NK-92 (cell line): ENCODE measurements around the gene CCDC158.
"Not testable (repeated sequence)": the region's sequence is repeated elsewhere in the genome, so short reads cannot be mapped to it uniquely, and the experiment has no call there.

Source experiments
- DNase-seq: peaks from one replicate; lab custom pipeline; 2025; ENCODE audit not compliant: unreplicated experiment; lab: John Stamatoyannopoulos, UW

Gene CCDC158

GRCh38 chr4:76420762-76421581, at the start of gene CCDC158:
TSS of gene CCDC158 (minus strand) at chr4:76421141. CDS start at chr4:76403207, 17,934 bp downstream.
- no peak for DNase-seq

DNA sequence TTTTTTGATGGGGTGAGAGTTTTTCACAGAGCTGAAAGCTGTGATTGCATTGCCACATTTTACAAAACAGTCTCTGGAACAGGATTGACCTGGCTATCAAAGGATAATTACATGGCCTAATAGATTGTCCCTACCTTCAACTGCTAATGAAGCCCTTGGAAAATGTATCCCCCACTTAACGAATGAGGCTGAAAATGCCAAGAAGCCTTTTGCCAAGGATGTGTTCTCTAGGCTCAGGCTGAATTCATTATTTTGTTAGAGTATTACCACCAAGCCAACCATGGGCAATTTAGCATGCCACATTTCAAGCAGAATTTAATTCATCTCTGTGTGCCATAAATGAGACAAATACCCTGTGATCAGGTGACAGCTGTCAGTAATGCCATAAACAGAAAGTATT, 49.6 kb upstream of the CCDC158 start:
- no peak for DNase-seq

DNA sequence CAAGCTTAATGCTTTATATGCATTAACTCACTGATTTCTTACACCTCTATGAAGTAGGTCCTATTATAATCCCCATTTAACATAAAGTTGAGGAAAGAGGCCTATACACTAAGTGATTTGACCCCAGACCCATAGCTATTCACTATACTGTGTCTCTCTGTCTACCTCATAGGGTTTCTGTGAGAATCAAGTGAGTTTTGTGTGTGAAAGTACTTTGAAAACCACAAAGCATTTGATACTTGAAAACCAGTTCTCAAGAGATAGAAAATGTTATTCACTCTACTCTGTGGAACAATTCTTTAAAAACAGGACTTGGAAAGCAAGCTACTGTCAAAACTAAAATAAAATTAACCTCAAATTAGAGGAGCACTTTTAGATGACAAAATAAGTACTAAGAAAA, 49.1 kb upstream of the CCDC158 start:
- DNase-seq: no peak

GRCh38 chr4:76463568-76463967, 42.6 kb upstream of the CCDC158 start:
- DNase-seq: no peak

DNA sequence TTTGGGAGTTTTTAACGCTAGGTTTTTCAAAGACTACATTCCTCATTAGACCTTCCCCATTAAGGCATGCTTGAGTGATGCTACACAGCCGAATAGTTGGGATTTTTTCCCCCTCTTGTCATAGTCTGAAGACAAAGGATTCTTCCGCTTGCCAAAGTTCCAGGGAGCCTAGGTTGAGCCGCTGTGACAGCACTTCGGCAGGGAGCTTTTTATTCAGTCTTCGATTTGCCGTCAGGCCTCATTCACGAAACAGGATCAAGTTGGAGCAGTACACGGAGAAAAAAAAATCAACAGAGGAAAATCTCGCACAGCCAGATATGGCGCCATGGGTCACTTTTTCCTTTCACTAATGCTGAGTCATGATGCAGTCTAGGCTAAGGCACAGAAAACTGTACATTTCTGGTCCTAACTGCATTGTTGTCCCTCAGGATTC, 38.4 kb upstream of the CCDC158 start:
- DNase-seq: no peak

DNA sequence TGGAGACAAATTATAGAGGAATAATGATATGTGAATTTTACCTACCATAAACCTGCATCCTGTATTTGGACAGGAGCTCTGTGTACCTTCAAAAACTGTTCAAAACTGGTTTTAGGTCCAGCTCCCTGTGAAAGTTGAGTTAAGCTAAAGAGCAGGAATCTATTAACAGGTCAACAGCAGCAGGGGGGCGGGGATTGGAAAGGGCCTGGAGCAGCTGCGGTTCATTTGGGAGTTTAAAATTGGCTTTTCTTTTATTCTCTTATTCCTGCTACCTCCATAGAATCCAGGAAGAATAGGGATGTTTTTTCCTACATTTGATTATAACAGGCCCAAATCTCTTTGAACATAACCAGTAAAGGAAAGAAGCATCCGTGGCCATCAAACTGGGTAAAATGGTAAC, 37.9 kb upstream of the CCDC158 start:
- no peak for DNase-seq

- no peak for DNase-seq
These were observed 37.4 kb upstream of the CCDC158 start for GRCh38 chr4:76458297-76458696.

- no peak for DNase-seq
These were observed 36.9 kb upstream of the CCDC158 start for GRCh38 chr4:76457885-76458284.

GRCh38 chr4:76454073-76454472, 33.1 kb upstream of the CCDC158 start:
- not testable (repeated sequence) for DNase-seq

DNA sequence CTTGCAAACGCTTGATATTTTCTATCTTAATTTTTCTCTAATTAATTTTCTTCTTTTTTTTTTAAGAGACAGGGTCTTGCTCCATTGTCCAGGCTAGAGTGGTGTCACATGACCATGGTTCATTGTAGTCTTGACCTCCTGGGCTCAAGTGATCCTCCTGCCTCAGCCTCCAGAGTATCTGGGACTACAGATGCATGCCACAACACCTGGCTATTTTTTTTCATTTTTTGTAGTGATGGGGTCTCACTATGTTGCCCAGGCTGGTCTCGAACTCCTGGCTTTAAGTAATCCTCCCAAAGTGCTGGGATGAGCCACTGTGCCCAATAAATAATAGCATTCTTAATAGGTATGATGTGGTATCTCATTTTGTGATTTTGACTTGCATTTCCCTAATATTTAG, 32.3 kb upstream of the CCDC158 start:
- DNase-seq: no peak

DNA sequence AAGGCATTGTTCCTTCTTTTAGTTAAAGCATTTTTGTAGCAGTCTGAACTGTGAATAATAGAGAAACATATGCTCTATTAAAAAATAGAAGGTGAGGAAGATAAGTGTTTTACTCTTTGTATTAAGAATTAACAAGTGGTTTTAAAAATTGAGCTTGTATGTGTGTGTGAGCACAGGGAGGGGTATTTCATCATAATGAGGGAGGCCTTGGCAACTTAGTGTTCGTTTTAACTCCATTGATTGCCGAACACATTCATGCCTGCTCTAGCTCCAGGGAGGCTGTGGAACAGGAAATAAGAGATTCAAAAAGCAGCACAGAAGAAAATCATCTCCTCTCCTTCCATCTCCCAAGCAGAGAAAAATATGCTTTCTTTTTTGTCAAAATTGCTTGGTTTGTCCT, 28.9 kb upstream of the CCDC158 start:
- no peak for DNase-seq

DNA sequence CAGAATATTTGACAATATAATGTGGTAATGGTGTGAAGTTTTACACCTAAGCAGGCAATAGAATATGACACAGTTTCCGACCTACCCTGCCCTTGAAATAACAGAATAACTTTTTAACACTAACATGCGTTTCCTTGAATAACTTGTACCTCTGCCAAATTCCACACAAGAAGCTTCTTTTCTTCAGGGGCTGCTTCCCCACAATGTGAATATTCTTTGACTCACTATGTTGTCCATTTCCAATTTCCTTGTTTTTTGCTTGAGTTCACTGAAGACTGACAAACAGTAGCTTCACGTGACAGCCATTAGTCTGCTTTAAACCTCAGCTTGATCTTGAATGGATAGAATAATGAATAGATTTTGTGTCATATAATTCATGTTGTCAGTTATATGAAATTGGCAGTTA, 28.4 kb upstream of the CCDC158 start:
- no peak for DNase-seq

DNA sequence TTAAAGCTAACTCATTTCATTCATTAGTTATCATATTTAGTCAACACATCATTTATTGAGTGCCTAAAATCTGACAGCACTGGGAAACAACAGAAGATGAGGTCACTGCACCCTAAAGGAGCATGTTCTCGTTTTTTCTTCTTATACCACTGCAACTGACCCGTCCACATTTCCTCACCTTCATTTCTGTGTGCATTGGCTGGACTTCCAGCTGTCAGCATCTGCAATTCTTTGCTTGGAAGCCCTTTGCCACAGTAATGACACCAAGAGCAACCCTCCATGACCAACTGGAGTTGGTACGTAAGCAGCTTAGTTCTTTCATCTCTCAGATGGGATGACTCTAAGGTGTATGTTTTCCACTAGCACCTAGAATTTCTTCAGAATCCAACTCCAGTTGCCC, 27.3 kb upstream of the CCDC158 start:
- DNase-seq: no peak

DNA sequence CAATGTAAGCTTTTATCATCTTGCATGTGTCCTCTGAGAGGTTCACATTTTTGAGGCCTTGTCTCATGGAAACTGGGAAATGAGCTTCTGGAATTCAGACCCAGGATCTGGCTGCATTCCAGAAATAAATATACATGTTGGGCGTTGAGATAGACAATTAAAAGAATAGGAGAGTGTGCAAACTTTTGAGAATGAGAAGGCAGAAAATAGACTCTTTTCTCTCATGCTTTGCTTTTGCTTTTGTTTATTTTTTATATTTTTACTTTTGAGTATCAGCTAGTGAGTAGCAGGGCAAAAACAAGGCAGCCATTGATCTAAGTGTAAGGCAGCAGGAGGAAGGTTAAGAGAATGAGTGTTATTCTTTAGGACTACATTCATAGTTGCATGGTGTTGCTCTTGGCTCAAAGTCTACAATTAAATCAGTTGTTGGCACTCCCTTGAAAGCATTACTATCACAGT, 26.5 kb upstream of the CCDC158 start:
- DNase-seq: no peak

- DNase-seq: no peak
These were observed 25.0 kb upstream of the CCDC158 start for GRCh38 chr4:76445911-76446310.

- DNase-seq: no peak
These were observed 22.4 kb upstream of the CCDC158 start for GRCh38 chr4:76443376-76443775.

DNA sequence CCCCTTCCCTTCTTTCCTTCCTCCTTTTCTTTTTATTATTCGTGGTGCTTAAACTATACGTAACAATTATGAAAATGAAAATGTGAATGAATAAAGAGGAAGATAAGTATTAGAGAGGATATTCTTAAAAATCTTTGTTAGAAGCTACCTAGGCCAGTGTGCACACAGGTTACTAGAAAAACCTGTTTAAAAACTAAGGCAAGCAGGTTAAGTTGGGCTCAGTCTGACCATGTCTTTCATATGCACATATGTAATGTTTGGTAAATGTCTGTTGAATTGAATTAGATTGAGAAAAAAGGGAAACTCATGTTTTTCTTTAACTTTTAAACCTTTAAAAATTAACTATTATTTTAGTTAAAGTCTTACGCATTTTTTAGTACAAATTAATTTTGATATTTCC, 21.9 kb upstream of the CCDC158 start:
- no peak for DNase-seq

DNA sequence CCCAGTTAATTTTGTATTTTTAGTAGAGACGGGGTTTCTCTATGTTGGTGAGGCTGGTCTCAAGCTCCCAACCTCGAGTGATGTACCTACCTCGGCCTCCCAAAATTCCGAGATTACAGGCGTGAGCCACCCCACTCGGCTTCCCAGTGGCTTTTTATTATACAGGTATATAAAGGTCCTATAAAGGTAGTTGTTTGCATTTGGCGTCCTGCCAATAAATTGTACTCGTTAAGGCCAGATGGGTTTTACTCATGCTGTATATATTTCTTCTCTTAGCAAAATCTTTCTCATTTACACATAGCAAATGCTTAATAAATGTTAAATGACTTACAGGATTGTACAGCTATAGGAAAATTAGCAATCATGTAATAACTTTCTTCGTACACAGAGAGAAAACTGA, 20.9 kb upstream of the CCDC158 start:
- DNase-seq: no peak

- no peak for DNase-seq
These were observed 18.6 kb upstream of the CCDC158 start for GRCh38 chr4:76439491-76439890.

- DNase-seq: no peak
These were observed 14.8 kb upstream of the CCDC158 start for GRCh38 chr4:76435528-76436319.

GRCh38 chr4:76434901-76435527, 14.1 kb upstream of the CCDC158 start, which contains the start of gene SHROOM3:
TSS of gene SHROOM3 (plus strand) at chr4:76435229. CDS start at chr4:76436053, 824 bp downstream.
- no peak for DNase-seq
